HG03095 (cell line): ENCODE results near the gene SSTR3.

Experiments
- ATAC-seq: cut with Tn5 transposase; IDR thresholded peaks from one replicate; pipeline ENCODE4 v1.9.1; 2021; ENCODE audit warnings: moderate library complexity; ENCODE audit not compliant: unreplicated experiment

SSTR3 gene

GRCh38 chr22:37198258-37199102 is 13.8 kb downstream of the SSTR3 start:
- ATAC-seq = no peak

- no peak for ATAC-seq
These were observed 14.6 kb downstream of the SSTR3 start for GRCh38 chr22:37197451-37198257.

GRCh38 chr22:37196539-37197450 is 15.5 kb downstream of the SSTR3 start:
- no peak for ATAC-seq

GRCh38 chr22:37195921-37196320 is 16.4 kb downstream of the SSTR3 start:
- ATAC-seq = no peak

DNA sequence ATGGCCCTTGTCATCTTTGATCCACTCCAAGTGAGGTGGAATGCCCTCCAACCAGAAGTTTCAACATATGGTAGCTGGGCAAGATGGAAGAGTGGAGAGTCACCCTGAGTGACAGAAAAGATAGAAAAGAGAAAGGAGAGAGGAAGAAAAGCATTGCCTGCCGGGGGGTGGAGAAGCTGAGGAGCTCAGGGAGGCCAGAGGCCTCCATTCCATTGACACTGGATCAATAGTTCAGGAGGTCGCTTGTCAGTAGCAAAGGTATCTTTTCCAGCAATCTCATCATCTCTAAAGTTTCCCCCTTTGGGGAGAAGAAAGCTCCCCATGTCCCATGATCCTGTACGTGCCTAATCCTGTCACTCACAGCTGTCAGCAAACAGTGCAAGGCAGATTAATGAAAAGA is 17.5 kb downstream of the SSTR3 start:
- no peak for ATAC-seq

DNA sequence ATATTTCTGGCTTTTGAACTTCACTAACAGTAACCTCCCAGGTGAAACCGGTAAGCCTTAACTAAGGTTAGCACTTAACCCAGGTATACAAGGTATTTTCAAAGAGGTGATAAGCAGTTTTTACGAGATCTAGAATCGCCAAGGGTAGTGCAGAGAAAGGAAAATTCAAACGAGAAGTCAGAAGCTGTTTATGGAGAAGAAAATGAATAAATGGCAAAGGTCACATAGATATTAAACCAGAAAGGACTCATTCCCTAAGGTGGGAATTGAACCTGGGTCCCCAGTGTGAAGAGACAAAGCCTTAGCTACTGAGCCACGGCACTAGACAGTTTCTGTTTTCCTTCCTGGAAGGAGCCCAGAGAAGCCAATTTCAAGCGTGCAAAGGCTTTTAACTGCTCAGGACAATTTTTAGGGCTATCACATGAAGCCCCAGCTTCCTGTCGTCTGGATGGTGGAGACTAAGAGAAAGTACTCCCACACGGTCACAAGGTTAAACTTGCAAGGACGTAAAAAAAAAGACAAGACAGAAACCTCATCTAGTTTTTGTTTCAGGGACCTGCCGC is 18.6 kb downstream of the SSTR3 start:
- no peak for ATAC-seq

- no peak for ATAC-seq
These were observed 19.5 kb downstream of the SSTR3 start for GRCh38 chr22:37192741-37193140.

DNA sequence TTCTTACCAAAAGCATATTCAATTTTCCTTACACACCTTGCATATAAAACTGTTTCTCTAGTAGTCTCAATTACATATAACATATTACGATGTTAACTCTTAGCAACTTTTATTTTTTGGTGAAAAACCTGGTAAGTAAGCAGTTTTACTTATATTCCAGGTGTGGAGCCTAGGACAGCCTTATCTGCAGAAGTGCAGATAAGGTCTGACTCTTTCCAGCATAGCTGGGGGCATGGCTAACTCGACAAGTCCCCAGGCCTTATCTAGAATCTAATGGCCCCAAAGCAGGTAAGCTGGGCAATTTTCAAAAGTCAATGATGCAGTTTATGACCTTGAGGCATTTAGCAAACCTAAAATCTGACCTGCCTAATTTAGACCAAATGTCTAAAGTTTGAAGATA is 20.1 kb downstream of the SSTR3 start:
- ATAC-seq = no peak

DNA sequence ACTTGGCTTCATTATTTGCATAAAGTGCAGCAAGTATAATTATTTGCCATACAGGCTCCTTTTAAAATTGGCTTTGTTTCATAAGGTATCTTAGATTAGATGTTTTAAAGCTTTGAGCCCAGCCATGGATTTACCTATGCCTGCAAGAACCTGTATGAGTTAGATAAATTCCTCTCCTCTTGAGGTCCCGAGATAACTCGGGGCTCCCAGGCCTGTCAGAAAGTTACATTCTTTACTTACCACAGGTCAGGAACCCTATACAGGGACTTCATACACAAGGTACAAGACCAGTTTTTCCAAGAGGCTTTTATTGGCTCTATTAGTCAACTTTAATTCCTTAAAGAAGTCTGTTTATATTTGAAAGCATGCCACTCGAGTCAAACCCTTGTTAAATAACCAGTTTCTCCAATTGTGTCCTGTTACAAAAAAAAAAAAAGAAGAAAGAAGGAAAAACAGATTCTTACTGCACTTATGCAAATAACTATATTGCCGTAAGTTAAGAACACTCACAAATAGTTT is 22.0 kb downstream of the SSTR3 start:
- no peak for ATAC-seq

DNA sequence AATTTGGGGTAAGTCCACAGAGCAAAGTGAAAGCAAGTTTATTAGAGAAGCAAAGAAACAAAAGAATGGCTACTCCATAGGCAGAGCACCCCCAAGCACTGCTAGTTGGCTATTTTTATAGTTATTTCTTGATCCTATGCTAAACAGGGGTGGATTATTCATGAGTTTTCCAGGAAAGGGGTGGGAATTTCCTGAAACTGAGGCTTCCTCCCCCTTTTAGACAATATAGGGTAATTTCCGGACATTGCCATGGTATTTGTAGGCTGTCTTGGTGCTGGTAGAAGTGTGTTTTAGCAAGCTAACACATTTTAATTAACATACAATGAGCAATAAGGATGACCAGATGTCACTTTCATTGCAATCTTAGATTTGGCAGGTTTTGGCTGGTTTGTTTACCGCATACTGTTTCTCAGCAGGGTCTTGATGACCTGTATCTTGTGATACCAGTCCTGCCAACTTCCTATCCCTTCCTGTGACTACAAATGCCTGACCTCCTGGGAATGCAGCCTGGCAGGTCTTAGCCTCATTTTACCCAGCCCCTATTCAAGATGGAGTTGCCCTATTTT is 23.3 kb downstream of the SSTR3 start:
- no peak for ATAC-seq

DNA sequence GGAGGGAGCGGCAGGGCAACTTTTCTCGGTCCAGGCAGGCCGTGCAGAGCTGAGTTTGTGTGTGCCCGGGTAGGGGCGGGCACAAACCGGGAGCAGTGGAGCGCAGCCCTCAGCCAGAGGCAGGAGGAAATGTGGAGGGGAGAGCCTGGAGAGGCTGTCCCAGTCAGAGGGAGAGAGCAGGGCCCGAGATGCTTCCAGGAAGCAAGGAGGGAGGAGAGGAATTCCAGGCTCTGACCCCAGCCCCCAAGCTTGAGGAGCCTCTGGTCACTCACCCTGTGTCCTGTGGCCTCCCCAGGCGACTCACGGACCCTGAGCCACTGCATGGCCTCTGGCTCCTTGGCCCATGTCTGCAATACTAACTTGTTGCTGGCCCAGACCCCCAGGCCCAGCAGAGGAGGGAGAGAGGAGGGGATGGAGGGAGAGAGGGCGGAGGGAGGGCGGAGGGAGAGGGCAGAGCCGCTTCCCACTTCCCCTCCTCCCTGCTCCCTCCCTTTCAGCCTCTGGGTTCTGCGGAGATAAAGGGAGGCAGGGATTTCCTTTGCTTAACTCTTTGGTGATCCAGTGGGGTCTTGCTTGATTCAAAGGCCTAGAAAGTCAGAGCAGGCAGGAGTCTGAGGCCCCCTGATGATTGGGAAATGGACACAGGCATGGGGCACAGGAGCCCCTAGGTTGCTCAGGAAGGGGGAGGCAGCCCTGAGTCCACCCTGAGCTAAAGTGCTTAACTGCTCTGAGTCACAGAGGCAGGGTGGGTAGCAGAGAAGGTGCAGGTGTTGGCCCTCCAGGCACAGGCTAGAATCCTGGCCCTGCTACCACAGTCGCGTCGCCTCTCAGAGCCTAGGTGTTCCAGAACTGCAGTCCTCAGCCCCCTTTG is 24.2 kb downstream of the SSTR3 start, which contains the start of gene C1QTNF6:
Gene C1QTNF6 (minus strand): TSS at position 357 of the 871 bp plus-strand sequence. CDS start 34 bp downstream, at position 323.
- ATAC-seq = no peak

DNA sequence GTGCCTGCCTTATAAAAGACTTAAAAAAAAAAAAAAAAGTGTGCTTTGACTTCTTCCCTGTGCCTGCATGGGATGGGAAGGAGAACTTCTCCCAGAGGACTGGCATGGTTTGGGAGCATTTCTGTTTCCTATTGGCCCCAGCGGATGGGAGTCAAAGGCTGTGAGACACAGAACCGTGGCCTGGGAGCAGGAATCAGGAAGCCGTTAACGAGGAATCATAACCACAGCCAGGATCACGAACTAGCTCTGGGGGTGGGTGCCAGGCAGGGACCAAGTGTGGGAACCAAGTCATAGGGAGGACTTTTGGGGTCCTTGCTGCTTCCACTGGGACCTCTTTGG is 24.8 kb downstream of the SSTR3 start:
- ATAC-seq = no peak

DNA sequence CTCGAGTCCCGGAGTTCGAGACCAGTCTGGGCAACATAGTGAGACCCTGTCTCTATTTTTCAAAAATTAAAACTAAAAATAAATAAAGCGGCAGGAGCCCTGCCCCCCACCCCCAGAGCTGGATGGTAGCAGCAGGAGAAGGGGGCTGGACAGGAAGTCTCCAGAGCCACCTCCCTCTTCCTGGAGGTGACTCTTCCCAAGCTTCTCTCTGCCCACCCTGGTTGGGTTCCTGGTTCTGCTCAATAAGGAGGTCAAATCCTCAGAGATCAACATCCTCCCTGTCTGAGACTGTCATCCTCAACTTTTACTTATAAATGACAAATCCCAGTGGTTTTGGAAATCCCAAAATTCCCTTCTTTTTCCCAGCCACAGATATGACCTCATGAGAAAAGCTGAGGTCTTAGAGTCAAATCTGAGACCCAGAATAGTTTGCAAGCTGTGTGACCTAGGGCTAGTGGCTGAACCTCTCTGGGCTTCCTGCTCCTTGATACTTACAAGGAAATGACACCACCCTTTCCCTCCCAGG is 25.2 kb downstream of the SSTR3 start:
- no peak for ATAC-seq

- no peak for ATAC-seq
These were observed 25.9 kb downstream of the SSTR3 start for GRCh38 chr22:37186228-37186996.

GRCh38 chr22:37185646-37186227 is 26.5 kb downstream of the SSTR3 start:
- no peak for ATAC-seq

DNA sequence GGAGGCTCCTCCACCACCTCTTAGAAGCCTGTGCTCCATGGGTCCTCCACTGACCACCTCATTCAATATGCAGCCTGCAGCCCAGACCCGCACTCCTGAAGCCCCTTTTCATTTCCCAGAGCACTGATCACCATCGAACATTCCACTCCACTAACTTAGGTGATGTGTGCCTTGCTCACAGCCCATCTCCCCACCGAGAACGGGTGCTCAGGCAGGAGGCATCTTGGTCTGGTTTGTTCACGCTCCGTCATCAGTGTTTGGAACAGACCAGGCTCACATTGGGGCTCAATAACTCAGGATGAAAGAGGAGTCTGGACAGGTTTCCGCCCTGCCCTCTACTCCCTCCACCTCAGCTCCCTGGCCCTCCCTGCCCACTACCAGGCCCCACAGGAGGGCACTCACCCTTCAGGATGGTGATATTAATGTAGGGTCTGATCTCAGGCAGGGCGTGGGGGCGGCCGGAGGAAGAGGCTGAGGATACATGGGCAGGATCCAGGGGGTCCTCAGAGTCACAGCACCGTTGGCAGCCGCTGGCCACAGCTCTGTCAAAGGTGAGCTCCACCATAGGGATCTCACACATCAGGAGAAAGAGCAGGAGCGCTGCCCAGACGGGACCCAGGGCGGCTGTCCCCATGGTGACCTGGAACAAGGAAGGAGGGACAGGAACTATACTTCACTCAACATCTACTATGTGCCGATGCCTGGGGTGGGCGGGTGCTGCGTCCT is 27.3 kb downstream of the SSTR3 start:
- no peak for ATAC-seq

DNA sequence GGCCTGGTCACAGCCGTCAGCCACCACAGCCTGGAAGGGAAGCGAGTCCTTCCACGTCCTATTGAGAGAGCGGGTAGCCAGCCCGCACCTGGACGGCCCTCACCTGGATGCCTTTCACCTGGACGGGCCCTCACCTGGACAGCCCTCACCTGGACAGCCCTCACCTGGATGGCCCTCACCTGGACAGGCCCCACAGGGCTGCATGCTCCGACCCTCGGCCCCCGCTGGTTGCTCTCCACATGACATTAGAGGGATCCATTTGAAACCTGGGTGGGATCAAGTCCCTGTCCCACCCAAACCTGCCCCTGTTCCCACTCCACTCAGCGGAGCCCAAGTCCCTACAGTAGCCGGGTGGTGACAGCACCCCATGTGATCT is 27.9 kb downstream of the SSTR3 start:
- no peak for ATAC-seq
